ENCODE results near the gene CLEC2L.

Gene CLEC2L

DNA sequence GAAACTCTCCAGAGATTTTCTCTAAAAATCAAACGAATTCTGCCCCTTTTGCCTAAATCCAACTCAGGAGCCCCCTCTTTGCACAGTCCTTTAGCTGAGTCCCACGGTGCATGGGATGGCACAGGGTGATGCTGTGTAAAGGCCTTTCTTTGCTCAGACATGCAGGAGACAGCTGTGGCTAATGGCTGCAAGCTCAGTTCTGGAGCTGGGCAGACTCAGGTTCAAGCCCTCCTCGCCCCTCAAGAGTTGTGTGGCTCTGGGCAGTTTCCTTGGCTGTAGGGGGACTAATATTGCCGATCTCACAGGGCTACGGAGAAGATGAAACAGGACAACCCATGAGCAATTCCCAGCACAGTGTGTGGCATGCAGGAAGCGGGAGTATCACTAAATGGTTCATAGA, 42.6 kb downstream of the CLEC2L start:
- no peak for TF ChIP-seq CREB1 (IDR thresholded peaks at IDR 0.05; ENCODE audit: low read depth)
- no peak for TF ChIP-seq TAF1 (IDR thresholded peaks at IDR 0.05; ENCODE audit: low read depth)
- TF ChIP-seq EP300 (IDR thresholded peaks at IDR 0.05; ENCODE audit: borderline replicate concordance), result no peak
- TF ChIP-seq ZBTB7A (IDR thresholded peaks at IDR 0.05; ENCODE audit: low read depth), result no peak
- TF ChIP-seq CEBPB (IDR thresholded peaks at IDR 0.05), result no peak
- TF ChIP-seq YY1 (IDR thresholded peaks at IDR 0.05; ENCODE audit: low read depth), result no peak
- TF ChIP-seq NFIC (IDR thresholded peaks at IDR 0.05), result no peak
- TF ChIP-seq, protein P1, sequence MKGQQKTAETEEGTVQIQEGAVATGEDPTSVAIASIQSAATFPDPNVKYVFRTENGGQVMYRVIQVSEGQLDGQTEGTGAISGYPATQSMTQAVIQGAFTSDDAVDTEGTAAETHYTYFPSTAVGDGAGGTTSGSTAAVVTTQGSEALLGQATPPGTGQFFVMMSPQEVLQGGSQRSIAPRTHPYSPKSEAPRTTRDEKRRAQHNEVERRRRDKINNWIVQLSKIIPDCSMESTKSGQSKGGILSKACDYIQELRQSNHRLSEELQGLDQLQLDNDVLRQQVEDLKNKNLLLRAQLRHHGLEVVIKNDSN (IDR thresholded peaks at IDR 0.05), result no peak
- TF ChIP-seq FOXM1 (IDR thresholded peaks at IDR 0.05; ENCODE audit: borderline replicate concordance, low read depth), result no peak
- no peak for TF ChIP-seq RAD21 (IDR thresholded peaks at IDR 0.05; ENCODE audit: low read depth)
- TF ChIP-seq, protein P2, sequence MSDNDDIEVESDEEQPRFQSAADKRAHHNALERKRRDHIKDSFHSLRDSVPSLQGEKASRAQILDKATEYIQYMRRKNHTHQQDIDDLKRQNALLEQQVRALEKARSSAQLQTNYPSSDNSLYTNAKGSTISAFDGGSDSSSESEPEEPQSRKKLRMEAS (IDR thresholded peaks at IDR 0.05), result no peak
- TF ChIP-seq, protein P3, sequence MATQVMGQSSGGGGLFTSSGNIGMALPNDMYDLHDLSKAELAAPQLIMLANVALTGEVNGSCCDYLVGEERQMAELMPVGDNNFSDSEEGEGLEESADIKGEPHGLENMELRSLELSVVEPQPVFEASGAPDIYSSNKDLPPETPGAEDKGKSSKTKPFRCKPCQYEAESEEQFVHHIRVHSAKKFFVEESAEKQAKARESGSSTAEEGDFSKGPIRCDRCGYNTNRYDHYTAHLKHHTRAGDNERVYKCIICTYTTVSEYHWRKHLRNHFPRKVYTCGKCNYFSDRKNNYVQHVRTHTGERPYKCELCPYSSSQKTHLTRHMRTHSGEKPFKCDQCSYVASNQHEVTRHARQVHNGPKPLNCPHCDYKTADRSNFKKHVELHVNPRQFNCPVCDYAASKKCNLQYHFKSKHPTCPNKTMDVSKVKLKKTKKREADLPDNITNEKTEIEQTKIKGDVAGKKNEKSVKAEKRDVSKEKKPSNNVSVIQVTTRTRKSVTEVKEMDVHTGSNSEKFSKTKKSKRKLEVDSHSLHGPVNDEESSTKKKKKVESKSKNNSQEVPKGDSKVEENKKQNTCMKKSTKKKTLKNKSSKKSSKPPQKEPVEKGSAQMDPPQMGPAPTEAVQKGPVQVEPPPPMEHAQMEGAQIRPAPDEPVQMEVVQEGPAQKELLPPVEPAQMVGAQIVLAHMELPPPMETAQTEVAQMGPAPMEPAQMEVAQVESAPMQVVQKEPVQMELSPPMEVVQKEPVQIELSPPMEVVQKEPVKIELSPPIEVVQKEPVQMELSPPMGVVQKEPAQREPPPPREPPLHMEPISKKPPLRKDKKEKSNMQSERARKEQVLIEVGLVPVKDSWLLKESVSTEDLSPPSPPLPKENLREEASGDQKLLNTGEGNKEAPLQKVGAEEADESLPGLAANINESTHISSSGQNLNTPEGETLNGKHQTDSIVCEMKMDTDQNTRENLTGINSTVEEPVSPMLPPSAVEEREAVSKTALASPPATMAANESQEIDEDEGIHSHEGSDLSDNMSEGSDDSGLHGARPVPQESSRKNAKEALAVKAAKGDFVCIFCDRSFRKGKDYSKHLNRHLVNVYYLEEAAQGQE (IDR thresholded peaks at IDR 0.05; ENCODE audit: low read depth), result no peak
- TF ChIP-seq TEAD4 (IDR thresholded peaks at IDR 0.05), result no peak
- no peak for TF ChIP-seq EGR1 (IDR thresholded peaks at IDR 0.05)
- TF ChIP-seq TCF12 (IDR thresholded peaks at IDR 0.05; ENCODE audit: low read depth), result no peak

- TF ChIP-seq, protein P2 (IDR thresholded peaks at IDR 0.05), result no peak
- no peak for TF ChIP-seq ZBTB7A (IDR thresholded peaks at IDR 0.05; ENCODE audit: low read depth)
- no peak for TF ChIP-seq FOXM1 (IDR thresholded peaks at IDR 0.05; ENCODE audit: borderline replicate concordance, low read depth)
- TF ChIP-seq, protein P1 (IDR thresholded peaks at IDR 0.05), result no peak
- TF ChIP-seq EGR1 (IDR thresholded peaks at IDR 0.05), result no peak
- TF ChIP-seq TAF1 (IDR thresholded peaks at IDR 0.05; ENCODE audit: low read depth), result no peak
- no peak for TF ChIP-seq TCF12 (IDR thresholded peaks at IDR 0.05; ENCODE audit: low read depth)
- TF ChIP-seq RAD21 (IDR thresholded peaks at IDR 0.05; ENCODE audit: low read depth), result no peak
- no peak for TF ChIP-seq CEBPB (IDR thresholded peaks at IDR 0.05)
- TF ChIP-seq NFIC (IDR thresholded peaks at IDR 0.05), result no peak
- TF ChIP-seq, protein P3 (IDR thresholded peaks at IDR 0.05; ENCODE audit: low read depth), result no peak
- no peak for TF ChIP-seq CREB1 (IDR thresholded peaks at IDR 0.05; ENCODE audit: low read depth)
- TF ChIP-seq YY1 (IDR thresholded peaks at IDR 0.05; ENCODE audit: low read depth), result no peak
- no peak for TF ChIP-seq EP300 (IDR thresholded peaks at IDR 0.05; ENCODE audit: borderline replicate concordance)
- TF ChIP-seq TEAD4 (IDR thresholded peaks at IDR 0.05), result no peak
Measured at GRCh38 chr7:139566736-139567646, 43.5 kb downstream of the CLEC2L start.

DNA sequence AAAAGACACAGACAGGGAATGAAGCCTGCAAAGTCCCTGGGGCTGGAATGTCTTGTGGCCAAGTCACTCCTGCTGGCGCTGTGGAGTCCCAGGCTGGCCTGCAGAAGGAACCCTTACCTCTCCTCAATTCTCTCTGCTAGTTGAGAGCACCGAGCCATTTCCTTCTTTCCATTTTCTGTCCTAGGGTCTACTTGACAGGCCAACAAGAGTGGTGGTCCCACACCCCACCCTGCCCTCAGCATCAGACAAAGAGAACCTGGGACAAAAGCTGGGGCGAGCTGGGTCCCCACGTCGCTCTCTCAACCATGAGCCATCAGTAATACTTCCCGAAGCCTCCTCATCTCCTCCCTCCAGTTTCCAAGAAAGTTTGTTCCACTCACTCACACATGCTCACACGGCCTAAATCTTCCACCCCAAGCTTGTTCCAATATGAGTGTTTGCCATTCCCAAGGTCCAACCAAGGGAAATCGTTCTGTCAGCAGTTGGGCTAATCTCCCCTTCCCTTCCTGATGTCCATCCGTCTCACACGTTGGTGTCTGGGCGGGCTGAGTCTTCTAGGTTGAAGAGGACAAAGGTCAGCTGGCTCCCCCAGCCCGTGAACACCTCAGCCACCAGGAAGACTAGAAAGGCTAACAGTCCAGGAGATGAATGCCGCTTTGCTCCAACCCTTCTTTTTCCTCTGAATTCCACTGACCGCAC, 44.3 kb downstream of the CLEC2L start:
- TF ChIP-seq, protein P3 (IDR thresholded peaks at IDR 0.05; ENCODE audit: low read depth), result no peak
- TF ChIP-seq CREB1 (IDR thresholded peaks at IDR 0.05; ENCODE audit: low read depth), result no peak
- no peak for TF ChIP-seq EGR1 (IDR thresholded peaks at IDR 0.05)
- no peak for TF ChIP-seq TEAD4 (IDR thresholded peaks at IDR 0.05)
- no peak for TF ChIP-seq YY1 (IDR thresholded peaks at IDR 0.05; ENCODE audit: low read depth)
- TF ChIP-seq, protein P1 (IDR thresholded peaks at IDR 0.05), result no peak
- TF ChIP-seq NFIC (IDR thresholded peaks at IDR 0.05), result no peak
- TF ChIP-seq RAD21 (IDR thresholded peaks at IDR 0.05; ENCODE audit: low read depth), result no peak
- TF ChIP-seq TAF1 (IDR thresholded peaks at IDR 0.05; ENCODE audit: low read depth), result no peak
- TF ChIP-seq ZBTB7A (IDR thresholded peaks at IDR 0.05; ENCODE audit: low read depth), result no peak
- TF ChIP-seq TCF12 (IDR thresholded peaks at IDR 0.05; ENCODE audit: low read depth), result no peak
- TF ChIP-seq, protein P2 (IDR thresholded peaks at IDR 0.05), result no peak
- TF ChIP-seq EP300 (IDR thresholded peaks at IDR 0.05; ENCODE audit: borderline replicate concordance), result no peak
- TF ChIP-seq FOXM1 (IDR thresholded peaks at IDR 0.05; ENCODE audit: borderline replicate concordance, low read depth), result no peak

All from Ishikawa (cell line).